Fibroblast of mammary gland (primary cell): ENCODE data around the gene AP5S1.
A peak's percentile ranks its signal among the peaks of the same experiment; 100 is the strongest.
"Not testable (repeated sequence)": the region's sequence is repeated elsewhere in the genome, so short reads cannot be mapped to it uniquely, and the experiment has no call there.

Experiments
- DNase-seq: peaks from one replicate; pipeline ENCODE4 v3.0.0-alpha.2; 2010; ENCODE audit warnings: low read depth
- H3K4me3 ChIP-seq: 2 replicates; pipeline ENCODE4 v1.5.1; 2011; ENCODE audit warnings: low read depth, mild to moderate bottlenecking, low read length, moderate library complexity; ENCODE audit not compliant: control insufficient read depth
- CTCF ChIP-seq: conservative IDR thresholded peaks from 2 replicates; pipeline ENCODE4 v1.5.1; 2011; ENCODE audit warnings: low read depth, low read length, inconsistent platforms; ENCODE audit not compliant: control insufficient read depth, insufficient read depth

The AP5S1 gene

GRCh38 chr20:3828798-3829197 is 8.5 kb downstream of the AP5S1 start:
- TF ChIP-seq CTCF, result no peak
- DNase-seq, result no peak
- no peak overlapping the region for H3K4me3 ChIP-seq

- not testable (repeated sequence) for H3K4me3 ChIP-seq
Observed at GRCh38 chr20:3829891-3830290, 9.5 kb downstream of the AP5S1 start.

GRCh38 chr20:3836132-3836531 is 15.8 kb downstream of the AP5S1 start:
- no peak for TF ChIP-seq CTCF
- DNase-seq, result no peak
- no peak overlapping the region for H3K4me3 ChIP-seq

More at GRCh38 chr20:3829891-3830290, 9.5 kb downstream of the AP5S1 start:
- DNase-seq, result not testable (repeated sequence)

- DNase-seq, result no peak
- no peak overlapping the region for H3K4me3 ChIP-seq
- TF ChIP-seq CTCF, result no peak
Observed at GRCh38 chr20:3839328-3839727, 19.0 kb downstream of the AP5S1 start.

- DNase-seq, H3K4me3 ChIP-seq: not testable (repeated sequence)
Observed at GRCh38 chr20:3840201-3840600, 19.9 kb downstream of the AP5S1 start.

GRCh38 chr20:3842348-3842930 is 22.1 kb downstream of the AP5S1 start:
- TF ChIP-seq CTCF, result no peak
- DNase-seq, result no peak
- H3K4me3 ChIP-seq, result no peak overlapping the region

- H3K4me3 ChIP-seq, result no peak overlapping the region
- peak; percentile 92 for DNase-seq
- no peak for TF ChIP-seq CTCF
Observed at GRCh38 chr20:3843490-3843889, 23.1 kb downstream of the AP5S1 start.

GRCh38 chr20:3843990-3844619 is 23.8 kb downstream of the AP5S1 start:
- not testable (repeated sequence) for DNase-seq, H3K4me3 ChIP-seq
